Keratinocyte (primary cell): Measurements from ENCODE around the gene ATL1. TPM values are rescaled to one million over a fixed set of nuclear protein-coding genes. Genes with fewer than 3 reads are reported as not detected.
A peak's percentile ranks its signal among the peaks of the same experiment; 100 is the strongest.

ENCODE experiments used
- DNase-seq: peaks from one replicate; pipeline ENCODE4 v3.0.0-alpha.2; 2011; ENCODE audit warnings: low read depth, missing footprints, low spot score
- FAIRE-seq: peaks from 2 replicates; lab custom pipeline; 2011; peaks lifted over from hg19 to GRCh38; lab: Jason Lieb, UNC
- H2AFZ ChIP-seq: 2 replicates; pipeline ENCODE4 v1.6.0; 2012; ENCODE audit warnings: low read length, control low read depth, inconsistent platforms; ENCODE audit not compliant: control insufficient read depth
- H3K27ac ChIP-seq: 2 replicates; pipeline ENCODE4 v1.5.1; 2011; ENCODE audit warnings: low read length; ENCODE audit not compliant: control insufficient read depth, insufficient read depth
- H3K27me3 ChIP-seq: 3 replicates; pipeline ENCODE4 v1.6.0; 2011; ENCODE audit warnings: low read length; ENCODE audit not compliant: control insufficient read depth, insufficient read depth; ENCODE audit errors: extremely low read depth
- H3K36me3 ChIP-seq, 2 experiments: 2 replicates in 1 of 2; 3 replicates in 1 of 2; pipeline ENCODE4 v1.5.1; 2011; ENCODE audit warnings: low read length in 2 of 2, mild to moderate bottlenecking in 1 of 2; ENCODE audit not compliant: control insufficient read depth in 2 of 2, insufficient read depth in 2 of 2; ENCODE audit errors: extremely low read depth in 1 of 2
- H3K4me1 ChIP-seq: 3 replicates; pipeline ENCODE4 v1.5.1; 2011; ENCODE audit warnings: low read length; ENCODE audit not compliant: control insufficient read depth, insufficient read depth; ENCODE audit errors: extremely low read depth
- H3K4me2 ChIP-seq: 3 replicates; pipeline ENCODE4 v1.6.0; 2011; ENCODE audit warnings: low read depth, low read length; ENCODE audit not compliant: control insufficient read depth, insufficient read depth; ENCODE audit errors: extremely low read depth
- H3K4me3 ChIP-seq, 3 experiments: fragments of 200-600 bp in 1 of 3; sonication (generic) in 1 of 3; 2 replicates in 2 of 3; 3 replicates in 1 of 3; pipeline ENCODE4 v1.5.1; 2011 to 2016; ENCODE audit warnings: low read length in 3 of 3, mild to moderate bottlenecking in 3 of 3, control low read depth in 2 of 3, inconsistent platforms in 1 of 3, low read depth in 1 of 3, mixed read lengths in 1 of 3, mixed run types in 1 of 3, moderate library complexity in 1 of 3; ENCODE audit not compliant: control insufficient read depth in 2 of 3, insufficient read depth in 2 of 3; ENCODE audit errors: extremely low read depth in 1 of 3
- H3K79me2 ChIP-seq: 2 replicates; pipeline ENCODE4 v1.6.0; 2012; ENCODE audit warnings: low read length; ENCODE audit not compliant: control insufficient read depth, insufficient read depth
- H3K9ac ChIP-seq: 3 replicates; pipeline ENCODE4 v1.6.0; 2011; ENCODE audit warnings: low read length; ENCODE audit not compliant: control insufficient read depth, insufficient read depth; ENCODE audit errors: extremely low read depth
- H3K9me1 ChIP-seq: 3 replicates; pipeline ENCODE4 v1.6.0; 2011; ENCODE audit warnings: low read length; ENCODE audit not compliant: control insufficient read depth, insufficient read depth; ENCODE audit errors: extremely low read depth
- H3K9me3 ChIP-seq: 2 replicates; pipeline ENCODE4 v1.5.1; 2012; ENCODE audit warnings: low read depth, low read length; ENCODE audit not compliant: control insufficient read depth
- H4K20me1 ChIP-seq: 3 replicates; pipeline ENCODE4 v1.6.0; 2011; ENCODE audit warnings: low read length; ENCODE audit not compliant: control insufficient read depth, insufficient read depth; ENCODE audit errors: extremely low read depth
- CTCF ChIP-seq, 3 experiments: IDR thresholded peaks in 1 of 3; conservative IDR thresholded peaks in 1 of 3; optimal IDR thresholded peaks in 1 of 3; 2 replicates in 2 of 3; 3 replicates in 1 of 3; pipeline versions ENCODE3 to v1.5.1; 2011; ENCODE audit warnings: low read length in 3 of 3, mild to moderate bottlenecking in 3 of 3, moderate library complexity in 2 of 3, control low read depth in 1 of 3, inconsistent platforms in 1 of 3; ENCODE audit not compliant: insufficient read depth in 2 of 3; ENCODE audit errors: extremely low read depth in 1 of 3
- EZH2 ChIP-seq: IDR thresholded peaks from one replicate; pipeline ENCODE4 v1.6.1; 2012; ENCODE audit warnings: inconsistent platforms, mild to moderate bottlenecking, low read length, moderate library complexity
- dilution Hi-C: fragments of 300-500 bp; cut with MboI; formaldehyde crosslinking; loops from one replicate; pipeline ENCODE4 v1.7.0; 2020; ENCODE audit warnings: low sequenced_read_pairs; ENCODE audit not compliant: extremely low pct_ligation_motif_present
- polyA plus RNA-seq, 5 experiments: library from polyadenylated mRNA; depleted of rRNA in 3 of 5; stranded (reverse) in 3 of 5; stranded (forward) in 1 of 5; unstranded in 1 of 5; fragments of >200 nt; gene quantifications; 1 replicate in 1 of 5; 2 replicates in 3 of 5; 3 replicates in 1 of 5; pipeline versions ENCODE4 v1.2.1 to v1.2.3, GENCODE V29; 2011 to 2012; ENCODE audit warnings: missing spikeins in 2 of 5, low read depth in 1 of 5, low replicate concordance in 1 of 5

Gene ATL1
- polyA plus RNA-seq, 1 donor (not counting 4 experiments of a cell fraction or from before 2014, with no cell fraction given), result 3.6 TPM

- Histone ChIP-seq H2AFZ (no peak overlapping the region), H4K20me1 (no peaks in the 10 kb centered on the region), H3K9me3 (no peaks in the 10 kb centered on the region), H3K9ac (peak overlapping the region; percentile 93), H3K27me3 (no peaks in the 10 kb centered on the region), H3K36me3 (peaks cover 0 to 5% of the 10 kb centered on the region in 2 experiments), H3K27ac (peak overlapping the region; percentile 86), H3K4me1 (peaks cover 40% of the 10 kb centered on the region), H3K4me3 (peak overlapping the region; percentile 65 to 95 (median 70)), H3K9me1 (peaks cover 4% of the 10 kb centered on the region), H3K79me2 (peaks cover 59% of the 10 kb centered on the region), H3K4me2 (peak overlapping the region; percentile 89)
- TF ChIP-seq EZH2 (no peak), CTCF (optimal IDR thresholded peaks at IDR 0.05 in 1 of 3, IDR thresholded peaks at IDR 0.05 in 1 of 3, conservative IDR thresholded peaks at IDR 0.05 in 1 of 3; ENCODE audit: extremely low read depth in 1 of 3, insufficient read depth in 2 of 3, low read length in 3 of 3) (no peak)
- dilution Hi-C loops, result no loop called here
- FAIRE-seq (peak; percentile 59), DNase-seq (no peak)
Observed at GRCh38 chr14:50530794-50531365, 29.1 kb upstream of the ATL1 start.

GRCh38 chr14:50531595-50532501 lies 28.1 kb upstream of the ATL1 start:
- H2AFZ ChIP-seq, result peak overlapping the region; percentile 47
- peak overlapping the region; percentile 89 for H3K4me2 ChIP-seq
- FAIRE-seq (no peak), DNase-seq (no peak)
- peaks cover 4% of the 10 kb centered on the region for H3K9me1 ChIP-seq
- peaks cover 0 to 5% of the 10 kb centered on the region in 2 experiments for H3K36me3 ChIP-seq
- dilution Hi-C loops, result no loop called here
- H3K4me3 ChIP-seq, result peak overlapping the region; percentile 65 to 95 (median 70)
- H3K27ac ChIP-seq, result peak overlapping the region; percentile 86
- no peaks in the 10 kb centered on the region for H4K20me1 ChIP-seq
- peaks cover 49% of the 10 kb centered on the region for H3K79me2 ChIP-seq
- H3K9ac ChIP-seq, result peak overlapping the region; percentile 93
- H3K4me1 ChIP-seq, result peaks cover 40% of the 10 kb centered on the region
- H3K9me3 ChIP-seq, result no peaks in the 10 kb centered on the region
- TF ChIP-seq CTCF (optimal IDR thresholded peaks at IDR 0.05 in 1 of 3, IDR thresholded peaks at IDR 0.05 in 1 of 3, conservative IDR thresholded peaks at IDR 0.05 in 1 of 3; ENCODE audit: extremely low read depth in 1 of 3, insufficient read depth in 2 of 3, low read length in 3 of 3), result no peak
- TF ChIP-seq EZH2, result no peak
- no peaks in the 10 kb centered on the region for H3K27me3 ChIP-seq
